Measurements from ENCODE around the gene CRYL1.

DNA sequence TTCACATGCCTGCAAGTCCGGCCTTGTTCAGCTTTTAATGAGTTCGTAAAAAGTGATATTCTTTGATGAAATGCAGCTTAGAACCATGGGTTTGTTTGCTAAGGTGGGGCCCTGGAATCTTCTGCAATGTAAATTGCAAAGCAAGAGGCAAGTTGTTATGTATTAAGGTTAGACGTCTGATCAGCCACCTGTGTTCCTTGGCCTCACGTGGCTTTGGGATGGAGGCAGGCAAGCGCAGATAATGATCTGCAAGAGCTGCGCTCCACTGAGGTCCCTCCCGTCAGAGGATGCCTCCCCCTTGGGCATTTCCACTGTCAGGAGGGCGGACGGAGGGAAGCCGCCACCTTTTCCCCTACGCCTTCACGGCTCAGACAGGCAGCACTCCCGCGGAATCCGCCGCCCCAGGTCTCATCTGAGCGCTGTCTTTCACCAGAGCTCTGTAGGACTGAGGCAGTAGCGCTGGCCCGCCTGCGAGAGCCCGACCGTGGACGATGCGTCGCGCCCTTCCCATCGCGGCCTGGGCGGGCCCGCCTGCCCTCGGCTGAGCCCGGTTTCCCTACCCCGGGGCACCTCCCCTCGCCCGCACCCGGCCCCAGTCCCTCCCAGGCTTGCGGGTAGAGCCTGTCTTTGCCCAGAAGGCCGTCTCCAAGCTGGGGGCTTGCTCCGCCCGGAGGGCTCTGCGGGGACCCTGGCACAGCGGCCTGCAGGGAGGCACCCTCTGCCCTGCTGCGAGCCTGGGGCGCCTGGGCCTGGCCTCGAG, 110.9 kb downstream of the CRYL1 start:
- no peak for TF ChIP-seq GABPB1 (CRISPR knock-in tag; IDR thresholded peaks at IDR 0.05)
- no peak for TF ChIP-seq HMGA2 (CRISPR knock-in tag; IDR thresholded peaks at IDR 0.05)
- no peak for TF ChIP-seq JUN (CRISPR knock-in tag; IDR thresholded peaks at IDR 0.05)
- TF ChIP-seq, protein P1, sequence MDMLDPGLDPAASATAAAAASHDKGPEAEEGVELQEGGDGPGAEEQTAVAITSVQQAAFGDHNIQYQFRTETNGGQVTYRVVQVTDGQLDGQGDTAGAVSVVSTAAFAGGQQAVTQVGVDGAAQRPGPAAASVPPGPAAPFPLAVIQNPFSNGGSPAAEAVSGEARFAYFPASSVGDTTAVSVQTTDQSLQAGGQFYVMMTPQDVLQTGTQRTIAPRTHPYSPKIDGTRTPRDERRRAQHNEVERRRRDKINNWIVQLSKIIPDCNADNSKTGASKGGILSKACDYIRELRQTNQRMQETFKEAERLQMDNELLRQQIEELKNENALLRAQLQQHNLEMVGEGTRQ (CRISPR knock-in tag; IDR thresholded peaks at IDR 0.05), result peak; percentile 23; the same call in 1 of the 2 replicates
- TF ChIP-seq, protein P2, sequence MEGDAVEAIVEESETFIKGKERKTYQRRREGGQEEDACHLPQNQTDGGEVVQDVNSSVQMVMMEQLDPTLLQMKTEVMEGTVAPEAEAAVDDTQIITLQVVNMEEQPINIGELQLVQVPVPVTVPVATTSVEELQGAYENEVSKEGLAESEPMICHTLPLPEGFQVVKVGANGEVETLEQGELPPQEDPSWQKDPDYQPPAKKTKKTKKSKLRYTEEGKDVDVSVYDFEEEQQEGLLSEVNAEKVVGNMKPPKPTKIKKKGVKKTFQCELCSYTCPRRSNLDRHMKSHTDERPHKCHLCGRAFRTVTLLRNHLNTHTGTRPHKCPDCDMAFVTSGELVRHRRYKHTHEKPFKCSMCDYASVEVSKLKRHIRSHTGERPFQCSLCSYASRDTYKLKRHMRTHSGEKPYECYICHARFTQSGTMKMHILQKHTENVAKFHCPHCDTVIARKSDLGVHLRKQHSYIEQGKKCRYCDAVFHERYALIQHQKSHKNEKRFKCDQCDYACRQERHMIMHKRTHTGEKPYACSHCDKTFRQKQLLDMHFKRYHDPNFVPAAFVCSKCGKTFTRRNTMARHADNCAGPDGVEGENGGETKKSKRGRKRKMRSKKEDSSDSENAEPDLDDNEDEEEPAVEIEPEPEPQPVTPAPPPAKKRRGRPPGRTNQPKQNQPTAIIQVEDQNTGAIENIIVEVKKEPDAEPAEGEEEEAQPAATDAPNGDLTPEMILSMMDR (IDR thresholded peaks at IDR 0.05), result no peak
- no peak for TF ChIP-seq NR2C2 (CRISPR knock-in tag; IDR thresholded peaks at IDR 0.05)
- no peak for TF ChIP-seq NFYB (CRISPR knock-in tag; conservative IDR thresholded peaks at IDR 0.05; ENCODE audit: low read depth)
- TF ChIP-seq, protein P3, sequence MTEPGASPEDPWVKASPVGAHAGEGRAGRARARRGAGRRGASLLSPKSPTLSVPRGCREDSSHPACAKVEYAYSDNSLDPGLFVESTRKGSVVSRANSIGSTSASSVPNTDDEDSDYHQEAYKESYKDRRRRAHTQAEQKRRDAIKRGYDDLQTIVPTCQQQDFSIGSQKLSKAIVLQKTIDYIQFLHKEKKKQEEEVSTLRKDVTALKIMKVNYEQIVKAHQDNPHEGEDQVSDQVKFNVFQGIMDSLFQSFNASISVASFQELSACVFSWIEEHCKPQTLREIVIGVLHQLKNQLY (CRISPR knock-in tag; IDR thresholded peaks at IDR 0.05), result no peak

Data from WTC11 (cell line).